Gastroesophageal sphincter (tissue), 4 donors: ENCODE measurements around the gene CD2. TPM values are rescaled to one million over a fixed set of nuclear protein-coding genes. Genes with fewer than 3 reads are reported as not detected.

Experiments
- ATAC-seq: fragments of 150-250 bp; one replicate; pipeline ENCODE4 v1.9.1; 2016; ENCODE audit warnings: mild to moderate bottlenecking, moderate library complexity
- H3K27ac ChIP-seq, 4 donors: fragments of 200-600 bp; sonication (generic) in 3 of 4; 1 replicate in 3 of 4; 2 replicates in 1 of 4; pipeline ENCODE4 v1.5.1; 2016 to 2019
- H3K27me3 ChIP-seq: fragments of 200-600 bp; sonication (generic); one replicate; pipeline ENCODE4 v1.5.1; 2019
- H3K36me3 ChIP-seq, 2 donors: fragments of 200-600 bp; sonication (generic); one replicate each; pipeline ENCODE4 v1.5.1; 2019; ENCODE audit warnings: control low read depth in 1 of 2
- H3K4me1 ChIP-seq, 3 donors: fragments of 200-600 bp; sonication (generic); 1 replicate in 2 of 3; 2 replicates in 1 of 3; pipeline ENCODE4 v1.5.1; 2016 to 2019; ENCODE audit warnings: control low read depth in 2 of 3
- H3K4me3 ChIP-seq, 2 donors: fragments of 200-600 bp; sonication (generic); one replicate each; pipeline ENCODE4 v1.5.1; 2019; ENCODE audit warnings: mild to moderate bottlenecking in 1 of 2, moderate library complexity in 1 of 2
- H3K9me3 ChIP-seq, 3 donors: fragments of 200-600 bp; sonication (generic); one replicate each; pipeline ENCODE4 v1.5.1; 2017 to 2019; ENCODE audit warnings: control low read depth in 2 of 3
- EP300 ChIP-seq: sonication (generic); formaldehyde crosslinking; IDR thresholded peaks from one replicate; pipeline ENCODE4 v1.6.1; 2017; ENCODE audit warnings: antibody characterized with exemption, mild to moderate bottlenecking
- POLR2A ChIP-seq, 2 donors: fragments of 450-650 bp; IDR thresholded peaks; one replicate each; pipeline ENCODE4 v1.6.1; 2017; ENCODE audit warnings: antibody characterized with exemption in 2 of 2, mild to moderate bottlenecking in 2 of 2, moderate library complexity in 1 of 2
- POLR2AphosphoS5 ChIP-seq: sonication (generic); formaldehyde crosslinking; IDR thresholded peaks from one replicate; pipeline ENCODE4 v1.6.1; 2017; ENCODE audit warnings: antibody characterized with exemption
- WGBS, 2 donors: methylation state at CpG; one replicate each; pipeline ENCODE4 v1.1.5; 2018; ENCODE audit warnings: low coverage in 1 of 2; 5-methylcytosine and 5-hydroxymethylcytosine counted together
- total RNA-seq, 4 donors: library from RNA; depleted of rRNA; stranded (reverse); fragments of >200 nt; gene quantifications; one replicate each; pipeline ENCODE4 v1.1.0, GENCODE V29; 2016
- TF ChIP-seq, protein P1 (sequence below), 4 experiments: fragments of 200-600 bp in 2 of 4; fragments of 450-650 bp in 2 of 4; sonication (generic) in 1 of 4; IDR thresholded peaks; one replicate each; pipeline ENCODE4 v1.5.1; 2017 to 2019; ENCODE audit warnings: antibody characterized with exemption in 4 of 4, mild to moderate bottlenecking in 2 of 4, moderate library complexity in 2 of 4

The CD2 gene
- total RNA-seq: 1 to 10 TPM in 3 of 4 donors, not detected in 1; 1.1 to 1.8 (median 1.2) TPM

GRCh38 chr1:116754198-116754977, at the start of gene CD2:
Gene CD2, plus strand, starts transcription at chr1:116754430. Its CDS starts 63 bp downstream, at chr1:116754493.
- H3K4me3 ChIP-seq: peak within 1 kb of the TSS in 1 of 2 donors; percentile 18
- TF ChIP-seq, protein P1, sequence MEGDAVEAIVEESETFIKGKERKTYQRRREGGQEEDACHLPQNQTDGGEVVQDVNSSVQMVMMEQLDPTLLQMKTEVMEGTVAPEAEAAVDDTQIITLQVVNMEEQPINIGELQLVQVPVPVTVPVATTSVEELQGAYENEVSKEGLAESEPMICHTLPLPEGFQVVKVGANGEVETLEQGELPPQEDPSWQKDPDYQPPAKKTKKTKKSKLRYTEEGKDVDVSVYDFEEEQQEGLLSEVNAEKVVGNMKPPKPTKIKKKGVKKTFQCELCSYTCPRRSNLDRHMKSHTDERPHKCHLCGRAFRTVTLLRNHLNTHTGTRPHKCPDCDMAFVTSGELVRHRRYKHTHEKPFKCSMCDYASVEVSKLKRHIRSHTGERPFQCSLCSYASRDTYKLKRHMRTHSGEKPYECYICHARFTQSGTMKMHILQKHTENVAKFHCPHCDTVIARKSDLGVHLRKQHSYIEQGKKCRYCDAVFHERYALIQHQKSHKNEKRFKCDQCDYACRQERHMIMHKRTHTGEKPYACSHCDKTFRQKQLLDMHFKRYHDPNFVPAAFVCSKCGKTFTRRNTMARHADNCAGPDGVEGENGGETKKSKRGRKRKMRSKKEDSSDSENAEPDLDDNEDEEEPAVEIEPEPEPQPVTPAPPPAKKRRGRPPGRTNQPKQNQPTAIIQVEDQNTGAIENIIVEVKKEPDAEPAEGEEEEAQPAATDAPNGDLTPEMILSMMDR (IDR thresholded peaks at IDR 0.05): no peak
- no peak for TF ChIP-seq EP300
- no peak for TF ChIP-seq POLR2AphosphoS5
- no peak for TF ChIP-seq POLR2A (IDR thresholded peaks at IDR 0.05)
- no peaks in the 10 kb centered on the region for H3K27me3 ChIP-seq
- H3K36me3 ChIP-seq: no peaks in the 10 kb centered on the region
- no peak within 1 kb of the TSS for H3K27ac ChIP-seq
- 81 to 88% methylated on average over 6 of the region's 7 CpGs for WGBS, 2 donors
- H3K4me1 ChIP-seq: no peaks in the 10 kb centered on the region
- ATAC-seq: no peak
- H3K9me3 ChIP-seq: peaks cover 0 to 3% (median 0%) of the 10 kb centered on the region in 3 donors

DNA sequence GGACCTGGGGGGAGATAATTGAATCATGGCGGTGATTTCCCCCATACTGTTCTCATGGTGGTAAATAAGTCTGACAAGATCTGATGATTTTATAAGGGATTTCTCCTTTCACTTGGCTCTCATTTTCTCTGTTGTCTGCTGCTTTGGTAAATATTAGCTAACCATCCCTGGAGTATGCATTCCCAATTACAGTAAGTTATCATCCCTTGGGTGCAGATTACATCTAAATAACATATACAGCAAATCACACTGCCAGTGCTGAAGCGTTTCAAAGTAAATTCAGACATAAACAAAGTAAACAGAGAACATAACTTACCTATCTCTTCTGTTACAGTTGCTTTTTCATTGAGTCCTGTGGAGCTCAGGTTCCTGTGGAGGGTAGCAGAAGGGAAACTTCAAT, 48.1 kb upstream of the CD2 start:
- Histone ChIP-seq H3K9me3 (no peaks in the 10 kb centered on the region), H3K36me3 (no peaks in the 10 kb centered on the region), H3K4me3 (no peak overlapping the region), H3K4me1 (peaks cover 4 to 24% (median 4%) of the 10 kb centered on the region in 3 donors), H3K27me3 (no peaks in the 10 kb centered on the region), H3K27ac (no peak overlapping the region)
- WGBS, 2 donors: 76 to 100% methylated on average over 2 of the region's 2 CpGs
- no peak for ATAC-seq
- TF ChIP-seq, protein P1 (IDR thresholded peaks at IDR 0.05): no peak
- TF ChIP-seq POLR2AphosphoS5 (no peak), EP300 (no peak), POLR2A (IDR thresholded peaks at IDR 0.05) (no peak)

DNA sequence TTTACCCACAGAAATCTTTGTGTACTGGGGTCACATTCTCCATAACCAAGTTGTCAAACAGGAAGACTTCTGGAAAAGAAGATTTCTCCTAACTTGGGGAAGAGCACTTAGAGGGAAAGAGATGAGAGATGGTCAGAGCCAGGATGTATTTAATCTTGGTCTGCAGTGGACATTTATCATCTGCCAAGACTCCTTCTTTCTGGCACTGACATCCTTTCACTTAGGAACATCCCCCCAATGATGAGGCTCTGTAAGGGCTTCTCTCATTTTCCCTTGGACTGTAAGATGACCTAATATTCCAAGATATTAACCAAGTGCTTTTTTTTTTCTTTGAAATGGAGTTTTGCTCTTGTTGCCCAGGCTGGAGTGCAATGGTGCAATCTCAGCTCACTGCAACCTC, 47.4 kb upstream of the CD2 start:
- H3K4me3 ChIP-seq: no peak overlapping the region
- ATAC-seq: no peak

DNA sequence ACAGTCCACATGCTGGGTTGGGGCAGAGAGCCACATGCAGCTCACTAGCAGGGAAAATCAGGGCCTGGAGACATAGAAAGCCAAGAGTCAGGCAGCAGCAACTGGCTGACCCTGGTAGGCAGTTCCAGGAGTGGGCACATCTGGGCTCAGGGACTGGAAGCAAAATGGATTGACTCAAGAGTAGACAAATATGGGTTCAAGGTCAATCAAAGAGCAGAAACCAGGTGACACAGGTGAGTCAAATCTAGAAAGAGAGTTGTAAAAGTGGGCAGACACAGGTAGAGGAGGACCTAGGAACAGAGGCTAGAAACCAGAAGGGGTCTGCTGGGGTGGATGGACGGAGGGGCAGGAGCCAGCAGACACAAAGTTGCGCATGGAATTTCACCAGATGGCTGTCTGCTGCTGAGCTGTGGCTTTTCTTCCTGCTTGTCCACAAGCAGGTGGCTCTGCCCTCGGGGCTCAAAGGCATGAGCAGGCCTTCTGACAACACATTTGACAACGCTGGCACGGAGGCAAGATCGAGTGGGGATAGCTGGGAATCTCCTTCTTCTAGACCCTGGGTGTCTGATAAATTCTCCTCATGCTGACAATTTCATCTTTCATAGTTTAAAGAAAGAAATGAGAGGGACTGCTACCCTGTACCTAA, 45.9 kb upstream of the CD2 start:
- ATAC-seq: no peak
- 85 to 89% methylated on average over 1 to 4 of the region's 6 CpGs for WGBS, 2 donors
- no peaks in the 10 kb centered on the region for H3K27me3 ChIP-seq
- no peaks in the 10 kb centered on the region for H3K36me3 ChIP-seq
- no peak overlapping the region for H3K27ac ChIP-seq
- peaks cover 4 to 32% (median 4%) of the 10 kb centered on the region in 3 donors for H3K4me1 ChIP-seq
- no peak for TF ChIP-seq POLR2AphosphoS5
- no peak for TF ChIP-seq POLR2A (IDR thresholded peaks at IDR 0.05)
- no peak for TF ChIP-seq EP300
- no peak overlapping the region for H3K4me3 ChIP-seq
- no peaks in the 10 kb centered on the region for H3K9me3 ChIP-seq

More for the DNA sequence above, 47.4 kb upstream of the CD2 start:
- Histone ChIP-seq H3K36me3 (no peaks in the 10 kb centered on the region), H3K4me1 (peaks cover 4 to 31% (median 4%) of the 10 kb centered on the region in 3 donors), H3K27ac (no peak overlapping the region), H3K27me3 (no peaks in the 10 kb centered on the region), H3K9me3 (no peaks in the 10 kb centered on the region)
- TF ChIP-seq EP300 (no peak), POLR2AphosphoS5 (no peak)

DNA sequence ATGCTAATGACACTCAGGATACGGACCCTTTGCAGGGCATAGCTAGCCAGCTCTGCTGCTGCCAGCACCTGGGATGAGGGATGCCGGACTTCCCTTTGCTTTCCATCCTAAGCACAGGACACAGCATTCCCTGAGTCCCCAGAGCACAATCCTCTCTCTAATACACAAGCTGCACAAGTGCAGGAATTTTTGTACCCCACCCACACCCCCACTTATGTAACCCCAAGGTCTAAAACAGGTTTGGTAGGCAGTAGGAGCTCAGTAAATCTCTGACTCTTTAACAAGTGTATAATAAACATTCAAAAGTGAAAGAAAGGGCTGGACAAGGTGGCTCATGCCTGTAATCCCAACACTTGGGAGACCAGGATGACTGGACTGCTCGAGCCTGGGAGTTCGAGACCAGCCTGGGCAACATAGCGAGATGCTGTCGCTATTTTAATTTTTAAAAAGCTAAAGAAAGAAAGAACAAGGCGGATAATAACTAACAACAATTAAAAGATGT, 44.5 kb upstream of the CD2 start:
- TF ChIP-seq EP300 (no peak), POLR2A (IDR thresholded peaks at IDR 0.05) (no peak), POLR2AphosphoS5 (no peak)
- TF ChIP-seq, protein P1 (IDR thresholded peaks at IDR 0.05): no peak
- 88 to 91% methylated on average over 6 to 7 of the region's 7 CpGs for WGBS, 2 donors
- Histone ChIP-seq H3K4me3 (no peak overlapping the region), H3K27me3 (no peaks in the 10 kb centered on the region), H3K27ac (no peak overlapping the region), H3K9me3 (no peaks in the 10 kb centered on the region), H3K36me3 (no peaks in the 10 kb centered on the region), H3K4me1 (peaks cover 0 to 21% (median 4%) of the 10 kb centered on the region in 3 donors)
- ATAC-seq: no peak
